ENCODE measurements around the gene ABLIM1.

ABLIM1 gene

GRCh38 chr10:114679552-114679951 is 21.5 kb upstream of the ABLIM1 start:
- DNase-seq = no peak

- no peak for DNase-seq
Measured at GRCh38 chr10:114678820-114679219, 20.7 kb upstream of the ABLIM1 start.

GRCh38 chr10:114678336-114678735 is 20.3 kb upstream of the ABLIM1 start:
- DNase-seq = no peak

GRCh38 chr10:114674346-114674745 is 16.3 kb upstream of the ABLIM1 start:
- no peak for DNase-seq

GRCh38 chr10:114669648-114670047 is 11.6 kb upstream of the ABLIM1 start:
- no peak for DNase-seq

GRCh38 chr10:114668375-114669080 is 10.5 kb upstream of the ABLIM1 start:
- DNase-seq = no peak

- no peak for DNase-seq
Measured at GRCh38 chr10:114665873-114666272, 7.8 kb upstream of the ABLIM1 start.

- no peak for DNase-seq
Measured at GRCh38 chr10:114665406-114665805, 7.3 kb upstream of the ABLIM1 start.

GRCh38 chr10:114664127-114664526 is 6.1 kb upstream of the ABLIM1 start:
- DNase-seq = no peak

GRCh38 chr10:114663626-114664025 is 5.6 kb upstream of the ABLIM1 start:
- DNase-seq = no peak

- no peak for DNase-seq
Measured at GRCh38 chr10:114662646-114663217, 4.7 kb upstream of the ABLIM1 start.

- no peak for DNase-seq
Measured at GRCh38 chr10:114661212-114661880, 3.3 kb upstream of the ABLIM1 start.

- DNase-seq = no peak
Measured at GRCh38 chr10:114655671-114656070, 2.4 kb downstream of the ABLIM1 start.

GRCh38 chr10:114654822-114655575 is 3.1 kb downstream of the ABLIM1 start:
- DNase-seq = peak; percentile 15

GRCh38 chr10:114653926-114654325 is 4.1 kb downstream of the ABLIM1 start:
- no peak for DNase-seq

GRCh38 chr10:114652402-114653368 is 5.4 kb downstream of the ABLIM1 start:
- no peak for DNase-seq

- DNase-seq = no peak
Measured at GRCh38 chr10:114650831-114651230, 7.2 kb downstream of the ABLIM1 start.

GRCh38 chr10:114650266-114650665 is 7.8 kb downstream of the ABLIM1 start:
- DNase-seq = no peak

GRCh38 chr10:114649217-114649903 is 8.7 kb downstream of the ABLIM1 start:
- DNase-seq = no peak

- peak; percentile 93 for DNase-seq
Measured at GRCh38 chr10:114648368-114648767, 9.7 kb downstream of the ABLIM1 start.

GRCh38 chr10:114647545-114648138 is 10.4 kb downstream of the ABLIM1 start:
- peak; percentile 48 for DNase-seq
